Liver (tissue), 9 donors: ENCODE results near the gene IL22RA1. TPM values are rescaled to one million over a fixed set of nuclear protein-coding genes. Genes with fewer than 3 reads are reported as not detected.

Source experiments
- DNase-seq: peaks from one replicate; pipeline ENCODE4 v3.0.0-alpha.2; 2017; ENCODE audit warnings: low spot score
- H3K27ac ChIP-seq, 2 donors: one replicate each; pipeline ENCODE4 v1.7.0; 2013; ENCODE audit warnings: inconsistent platforms in 2 of 2, low read length in 2 of 2, control low read depth in 1 of 2, low read depth in 1 of 2, mild to moderate bottlenecking in 1 of 2
- H3K27me3 ChIP-seq, 4 donors: one replicate each; pipeline versions ENCODE4 v1.6.1 to v1.7.0; 2013; ENCODE audit warnings: low read length in 3 of 4, inconsistent platforms in 1 of 4, mild to moderate bottlenecking in 1 of 4, moderate library complexity in 1 of 4; ENCODE audit not compliant: control insufficient read depth in 4 of 4, insufficient read depth in 4 of 4
- H3K36me3 ChIP-seq, 4 donors: one replicate each; pipeline versions ENCODE4 v1.6.1 to v1.7.0; 2013; ENCODE audit warnings: low read length in 3 of 4, mild to moderate bottlenecking in 3 of 4, low read depth in 1 of 4, moderate library complexity in 1 of 4; ENCODE audit not compliant: control insufficient read depth in 4 of 4, insufficient read depth in 3 of 4
- H3K4me1 ChIP-seq, 4 donors: one replicate each; pipeline versions ENCODE4 v1.6.1 to v1.7.0; 2013; ENCODE audit warnings: low read length in 3 of 4, mild to moderate bottlenecking in 3 of 4, moderate library complexity in 1 of 4; ENCODE audit not compliant: control insufficient read depth in 4 of 4, insufficient read depth in 4 of 4
- H3K4me3 ChIP-seq, 3 donors: one replicate each; pipeline versions ENCODE4 v1.6.1 to v1.7.0; 2013; ENCODE audit warnings: low read length in 3 of 3, control low read depth in 1 of 3, low read depth in 1 of 3, mild to moderate bottlenecking in 1 of 3
- H3K9ac ChIP-seq, 2 donors: one replicate each; pipeline ENCODE4 v1.7.0; 2013; ENCODE audit warnings: low read length in 2 of 2, mild to moderate bottlenecking in 2 of 2, moderate library complexity in 2 of 2, control low read depth in 1 of 2, low read depth in 1 of 2
- H3K9me3 ChIP-seq, 4 donors: one replicate each; pipeline versions ENCODE4 v1.6.1 to v1.7.0; 2013; ENCODE audit warnings: low read length in 3 of 4; ENCODE audit not compliant: control insufficient read depth in 4 of 4
- EGR1 ChIP-seq, 2 donors: IDR thresholded peaks; 2 replicates each; pipeline ENCODE4 v1.6.1; 2016 to 2018; ENCODE audit warnings: antibody characterized with exemption in 2 of 2, low read depth in 2 of 2
- FOXA1 ChIP-seq: IDR thresholded peaks from 2 replicates; pipeline ENCODE4 v1.6.1; 2016; ENCODE audit warnings: antibody characterized with exemption
- FOXA2 ChIP-seq: IDR thresholded peaks from 2 replicates; pipeline ENCODE4 v1.6.1; 2016; ENCODE audit warnings: antibody characterized with exemption
- GABPA ChIP-seq, 2 donors: IDR thresholded peaks in 1 of 2; conservative IDR thresholded peaks in 1 of 2; 2 replicates each; pipeline ENCODE4 v1.6.1; 2016; ENCODE audit warnings: antibody characterized with exemption in 2 of 2, mild to moderate bottlenecking in 1 of 2, moderate library complexity in 1 of 2
- HNF4A ChIP-seq, 2 donors: conservative IDR thresholded peaks; 2 replicates each; pipeline ENCODE4 v1.6.1; 2016; ENCODE audit warnings: antibody characterized with exemption in 2 of 2, mild to moderate bottlenecking in 2 of 2
- HNF4G ChIP-seq: IDR thresholded peaks from 2 replicates; pipeline ENCODE4 v1.6.1; 2016; ENCODE audit warnings: antibody characterized with exemption
- NR2F2 ChIP-seq: IDR thresholded peaks from 2 replicates; pipeline ENCODE4 v1.6.1; 2016; ENCODE audit warnings: antibody characterized with exemption
- RXRA ChIP-seq, 2 donors: IDR thresholded peaks; 2 replicates each; pipeline ENCODE4 v1.6.1; 2017 to 2018; ENCODE audit warnings: antibody characterized with exemption in 2 of 2, mild to moderate bottlenecking in 1 of 2
- TAF1 ChIP-seq: conservative IDR thresholded peaks from 2 replicates; pipeline ENCODE4 v1.6.1; 2016; ENCODE audit warnings: antibody characterized with exemption, mild to moderate bottlenecking
- WGBS: extraction: QIAGEN DNeasy Blood & Tissue Kit; methylation state at CpG from one replicate; pipeline ENCODE4 v1.1.7; 2013; 5-methylcytosine and 5-hydroxymethylcytosine counted together
- polyA plus RNA-seq, 2 donors: library from polyadenylated mRNA; stranded (reverse) in 1 of 2; unstranded in 1 of 2; fragments of 200-250 nt in 1 of 2; fragments of >200 nt in 1 of 2; fragmentation: Nextera tagmentation in 1 of 2; extraction: Ambion mirVana in 1 of 2; gene quantifications; one replicate each; pipeline versions ENCODE4 v1.2.1 to v1.2.3, GENCODE V29; 2013 to 2015
- total RNA-seq, 2 donors: library from RNA; depleted of rRNA; stranded (reverse); fragments of >200 nt; gene quantifications; one replicate each; pipeline ENCODE4 v1.2.3, GENCODE V29; 2014
- TF ChIP-seq, protein P1 (sequence below): fragments of 150-350 bp; IDR thresholded peaks from 2 replicates; pipeline ENCODE4 v1.5.1; 2017; ENCODE audit warnings: improper control_type of control experiment, low read depth, low read length; ENCODE audit not compliant: missing input control
- TF ChIP-seq, protein P2 (sequence below): IDR thresholded peaks from 2 replicates; pipeline ENCODE4 v1.6.1; 2016; ENCODE audit warnings: antibody characterized with exemption
- TF ChIP-seq, protein P3 (sequence below): IDR thresholded peaks from 2 replicates; pipeline ENCODE4 v1.6.1; 2016; ENCODE audit warnings: antibody characterized with exemption, mild to moderate bottlenecking
- TF ChIP-seq, protein P4 (sequence below): IDR thresholded peaks from 2 replicates; pipeline ENCODE4 v1.6.1; 2016; ENCODE audit warnings: antibody characterized with exemption
- donor health status: healthy.
- donor health status: healthy.
- donor health status: healthy.
- donor health status: healthy.
- donor health status: healthy.

Gene IL22RA1
- total and polyA plus RNA-seq, 4 donors = 2.1 to 4.5 (median 3.4) TPM

DNA sequence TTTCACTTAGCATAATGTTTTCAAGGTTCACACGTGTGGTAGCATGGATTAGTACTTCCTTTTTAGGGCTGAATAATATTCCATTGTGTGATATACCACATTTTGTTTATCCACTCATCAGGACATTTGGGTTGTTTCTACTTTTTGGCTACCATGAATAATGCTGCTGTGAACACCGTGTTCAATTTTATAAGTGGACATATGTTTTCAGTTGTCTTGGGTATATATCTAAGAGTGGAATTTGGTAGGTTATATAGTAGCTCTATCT lies 3.8 kb downstream of the IL22RA1 start (continued):
- TF ChIP-seq, protein P1, sequence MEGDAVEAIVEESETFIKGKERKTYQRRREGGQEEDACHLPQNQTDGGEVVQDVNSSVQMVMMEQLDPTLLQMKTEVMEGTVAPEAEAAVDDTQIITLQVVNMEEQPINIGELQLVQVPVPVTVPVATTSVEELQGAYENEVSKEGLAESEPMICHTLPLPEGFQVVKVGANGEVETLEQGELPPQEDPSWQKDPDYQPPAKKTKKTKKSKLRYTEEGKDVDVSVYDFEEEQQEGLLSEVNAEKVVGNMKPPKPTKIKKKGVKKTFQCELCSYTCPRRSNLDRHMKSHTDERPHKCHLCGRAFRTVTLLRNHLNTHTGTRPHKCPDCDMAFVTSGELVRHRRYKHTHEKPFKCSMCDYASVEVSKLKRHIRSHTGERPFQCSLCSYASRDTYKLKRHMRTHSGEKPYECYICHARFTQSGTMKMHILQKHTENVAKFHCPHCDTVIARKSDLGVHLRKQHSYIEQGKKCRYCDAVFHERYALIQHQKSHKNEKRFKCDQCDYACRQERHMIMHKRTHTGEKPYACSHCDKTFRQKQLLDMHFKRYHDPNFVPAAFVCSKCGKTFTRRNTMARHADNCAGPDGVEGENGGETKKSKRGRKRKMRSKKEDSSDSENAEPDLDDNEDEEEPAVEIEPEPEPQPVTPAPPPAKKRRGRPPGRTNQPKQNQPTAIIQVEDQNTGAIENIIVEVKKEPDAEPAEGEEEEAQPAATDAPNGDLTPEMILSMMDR = no peak
- TF ChIP-seq, protein P2, sequence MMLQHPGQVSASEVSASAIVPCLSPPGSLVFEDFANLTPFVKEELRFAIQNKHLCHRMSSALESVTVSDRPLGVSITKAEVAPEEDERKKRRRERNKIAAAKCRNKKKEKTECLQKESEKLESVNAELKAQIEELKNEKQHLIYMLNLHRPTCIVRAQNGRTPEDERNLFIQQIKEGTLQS = no peak
- TF ChIP-seq RXRA (IDR thresholded peaks at IDR 0.05) (no peak), NR2F2 (no peak)

DNA sequence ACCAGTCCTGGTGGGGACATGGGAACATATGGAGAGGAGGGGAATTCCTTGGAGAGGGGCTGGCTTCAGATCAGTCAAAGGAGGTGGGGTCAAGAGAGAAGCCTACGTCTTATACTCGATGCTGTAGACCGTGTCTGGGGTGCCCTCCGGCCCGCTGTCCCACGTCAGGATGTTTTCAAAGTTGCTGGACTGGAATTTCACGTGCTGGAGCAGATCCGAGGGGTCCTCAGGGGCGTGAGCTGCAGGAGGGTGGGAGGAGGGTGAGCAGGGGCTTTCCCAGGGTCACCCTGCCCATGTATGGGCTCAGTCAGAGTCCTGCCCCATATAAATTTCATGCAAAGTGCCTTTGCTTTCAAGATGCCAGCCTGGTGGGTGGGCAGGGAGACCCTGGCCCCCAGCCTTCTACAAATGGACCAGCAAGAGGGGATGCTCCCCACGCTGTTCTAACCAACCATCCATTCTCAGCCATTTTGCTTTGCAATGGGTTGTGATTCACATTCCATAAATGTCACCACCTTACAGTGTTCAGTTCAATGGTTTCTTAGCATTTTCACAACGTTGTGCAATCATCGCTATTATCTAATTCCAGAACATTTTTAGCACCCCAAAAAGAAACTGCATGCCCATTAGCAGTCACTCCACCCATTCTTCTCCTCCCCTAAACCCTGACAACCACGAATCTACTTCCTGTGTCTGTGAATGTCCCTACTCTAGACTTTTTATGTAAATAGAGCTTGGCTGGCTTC lies 4.3 kb downstream of the IL22RA1 start:
- Histone ChIP-seq H3K36me3 (peaks cover 0 to 3% (median 0%) of the 10 kb centered on the region in 4 donors), H3K4me1 (peaks cover 4 to 24% (median 22%) of the 10 kb centered on the region in 4 donors), H3K27me3 (no peaks in the 10 kb centered on the region), H3K9ac (no peak overlapping the region), H3K27ac (no peak overlapping the region), H3K9me3 (no peaks in the 10 kb centered on the region), H3K4me3 (no peak overlapping the region)
- WGBS = 83% methylated on average over 13 of the region's 13 CpGs
- DNase-seq = no peak
- TF ChIP-seq EGR1 (IDR thresholded peaks at IDR 0.05; ENCODE audit: low read depth in 2 of 2) (no peak), RXRA (IDR thresholded peaks at IDR 0.05) (no peak), FOXA1 (no peak), HNF4A (conservative IDR thresholded peaks at IDR 0.05) (no peak), GABPA (IDR thresholded peaks at IDR 0.05 in 1 of 2, conservative IDR thresholded peaks at IDR 0.05 in 1 of 2) (no peak), FOXA2 (no peak), TAF1 (no peak), HNF4G (no peak)
- TF ChIP-seq, protein P3, sequence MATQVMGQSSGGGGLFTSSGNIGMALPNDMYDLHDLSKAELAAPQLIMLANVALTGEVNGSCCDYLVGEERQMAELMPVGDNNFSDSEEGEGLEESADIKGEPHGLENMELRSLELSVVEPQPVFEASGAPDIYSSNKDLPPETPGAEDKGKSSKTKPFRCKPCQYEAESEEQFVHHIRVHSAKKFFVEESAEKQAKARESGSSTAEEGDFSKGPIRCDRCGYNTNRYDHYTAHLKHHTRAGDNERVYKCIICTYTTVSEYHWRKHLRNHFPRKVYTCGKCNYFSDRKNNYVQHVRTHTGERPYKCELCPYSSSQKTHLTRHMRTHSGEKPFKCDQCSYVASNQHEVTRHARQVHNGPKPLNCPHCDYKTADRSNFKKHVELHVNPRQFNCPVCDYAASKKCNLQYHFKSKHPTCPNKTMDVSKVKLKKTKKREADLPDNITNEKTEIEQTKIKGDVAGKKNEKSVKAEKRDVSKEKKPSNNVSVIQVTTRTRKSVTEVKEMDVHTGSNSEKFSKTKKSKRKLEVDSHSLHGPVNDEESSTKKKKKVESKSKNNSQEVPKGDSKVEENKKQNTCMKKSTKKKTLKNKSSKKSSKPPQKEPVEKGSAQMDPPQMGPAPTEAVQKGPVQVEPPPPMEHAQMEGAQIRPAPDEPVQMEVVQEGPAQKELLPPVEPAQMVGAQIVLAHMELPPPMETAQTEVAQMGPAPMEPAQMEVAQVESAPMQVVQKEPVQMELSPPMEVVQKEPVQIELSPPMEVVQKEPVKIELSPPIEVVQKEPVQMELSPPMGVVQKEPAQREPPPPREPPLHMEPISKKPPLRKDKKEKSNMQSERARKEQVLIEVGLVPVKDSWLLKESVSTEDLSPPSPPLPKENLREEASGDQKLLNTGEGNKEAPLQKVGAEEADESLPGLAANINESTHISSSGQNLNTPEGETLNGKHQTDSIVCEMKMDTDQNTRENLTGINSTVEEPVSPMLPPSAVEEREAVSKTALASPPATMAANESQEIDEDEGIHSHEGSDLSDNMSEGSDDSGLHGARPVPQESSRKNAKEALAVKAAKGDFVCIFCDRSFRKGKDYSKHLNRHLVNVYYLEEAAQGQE = no peak
- TF ChIP-seq, protein P2 = no peak
- TF ChIP-seq, protein P4, sequence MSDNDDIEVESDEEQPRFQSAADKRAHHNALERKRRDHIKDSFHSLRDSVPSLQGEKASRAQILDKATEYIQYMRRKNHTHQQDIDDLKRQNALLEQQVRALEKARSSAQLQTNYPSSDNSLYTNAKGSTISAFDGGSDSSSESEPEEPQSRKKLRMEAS = no peak
- TF ChIP-seq, protein P1 = no peak
